Testis (tissue), 3 donors: ENCODE results near the gene UBAC2. TPM values are rescaled to one million over a fixed set of nuclear protein-coding genes. Genes with fewer than 3 reads are reported as not detected.

Source experiments
- DNase-seq: peaks from one replicate; pipeline ENCODE4 v3.0.0-alpha.2; 2019
- H3K27ac ChIP-seq, 2 donors: fragments of 200-600 bp; sonication (generic); one replicate each; pipeline ENCODE4 v1.5.1; 2019
- H3K27me3 ChIP-seq: fragments of 200-600 bp; sonication (generic); one replicate; pipeline ENCODE4 v1.5.1; 2019
- H3K36me3 ChIP-seq: fragments of 200-600 bp; sonication (generic); one replicate; pipeline ENCODE4 v1.5.1; 2017; ENCODE audit warnings: low read depth; ENCODE audit errors: missing control alignments
- H3K4me1 ChIP-seq: fragments of 200-600 bp; sonication (generic); one replicate; pipeline ENCODE4 v1.5.1; 2019
- H3K4me3 ChIP-seq, 2 donors: fragments of 200-600 bp; sonication (generic); one replicate each; pipeline ENCODE4 v1.5.1; 2017 to 2019
- H3K9me3 ChIP-seq: fragments of 200-600 bp; sonication (generic); one replicate; pipeline ENCODE4 v1.5.1; 2017
- CTCF ChIP-seq, 3 experiments: fragments of 450-650 bp in 2 of 3; fragments of 200-600 bp in 1 of 3; sonication (generic) in 1 of 3; IDR thresholded peaks; one replicate each; pipeline ENCODE4 v1.5.1; 2016 to 2019; ENCODE audit warnings: antibody characterized with exemption in 3 of 3, mild to moderate bottlenecking in 2 of 3, moderate library complexity in 1 of 3
- POLR2A ChIP-seq: fragments of 450-650 bp; IDR thresholded peaks from one replicate; pipeline ENCODE4 v1.6.1; 2017; ENCODE audit warnings: antibody characterized with exemption, mild to moderate bottlenecking, moderate library complexity
- WGBS, 2 donors: methylation state at CpG; one replicate each; pipeline ENCODE4 v1.1.5; 2018; 5-methylcytosine and 5-hydroxymethylcytosine counted together
- intact Hi-C: fragments of 100-400 bp; cut with DNase I; formaldehyde crosslinking; loops from one replicate; pipeline ENCODE4 v1.15.1; 2023; ENCODE audit warnings: low total_unique reads
- polyA plus RNA-seq: library from polyadenylated mRNA; stranded (reverse); fragments of 350-450 nt; fragmentation: Illumina TruSeq; extraction: RNeasy Lipid Tissue Mini Kit (QIAGEN cat#74804); gene quantifications from one replicate; pipeline ENCODE4 v1.2.3, GENCODE V29; 2014; ENCODE audit warnings: low read depth, low replicate concordance; ENCODE audit not compliant: insufficient read depth
- total RNA-seq, 2 donors: library from RNA; depleted of rRNA; stranded (reverse); fragments of >200 nt; gene quantifications; one replicate each; pipeline ENCODE4 v1.2.3, GENCODE V29; 2016

UBAC2 gene
- total and polyA plus RNA-seq, 3 donors from 2014 or later: 85.5 to 147 (median 93.0) TPM

GRCh38 chr13:99307247-99307646 lies 106.6 kb downstream of the UBAC2 start, which contains the start of gene GPR183:
GPR183 (minus strand) TSS chr13:99307399; CDS start chr13:99296145, 11,254 bp downstream.
- DNase-seq: no peak
- H3K27me3 ChIP-seq: no peaks in the 10 kb centered on the region
- H3K4me1 ChIP-seq: no peaks in the 10 kb centered on the region
- no peak for TF ChIP-seq POLR2A
- no peak for TF ChIP-seq CTCF (IDR thresholded peaks at IDR 0.05)
- peak within 1 kb of the TSS in 1 of 2 donors; percentile 25 for H3K27ac ChIP-seq
- no peaks in the 10 kb centered on the region for H3K36me3 ChIP-seq
- no peak within 1 kb of the TSS for H3K4me3 ChIP-seq
- intact Hi-C loops: no loop called here
- 45 to 49% methylated on average over 4 of the region's 4 CpGs for WGBS, 2 donors
- H3K9me3 ChIP-seq: no peaks in the 10 kb centered on the region

- Histone ChIP-seq H3K9me3 (no peaks in the 10 kb centered on the region), H3K36me3 (no peaks in the 10 kb centered on the region), H3K4me1 (no peaks in the 10 kb centered on the region), H3K27me3 (no peaks in the 10 kb centered on the region), H3K4me3 (no peak overlapping the region), H3K27ac (peak overlapping the region in 1 of 2 donors; percentile 25)
- TF ChIP-seq CTCF (IDR thresholded peaks at IDR 0.05) (no peak), POLR2A (no peak)
- intact Hi-C loops: no loop called here
- DNase-seq: no peak
- 79 to 84% methylated on average over 6 of the region's 6 CpGs for WGBS, 2 donors
Observed at GRCh38 chr13:99307648-99308339, 107.1 kb downstream of the UBAC2 start.

- Histone ChIP-seq H3K9me3 (no peaks in the 10 kb centered on the region), H3K4me1 (no peaks in the 10 kb centered on the region), H3K36me3 (no peaks in the 10 kb centered on the region), H3K27ac (no peak overlapping the region), H3K4me3 (no peak overlapping the region), H3K27me3 (no peaks in the 10 kb centered on the region)
- intact Hi-C loops: no loop called here
- TF ChIP-seq POLR2A (no peak), CTCF (IDR thresholded peaks at IDR 0.05) (no peak)
- no peak for DNase-seq
- whole genome bisulfite sequencing, 2 donors: 59 to 80% methylated on average over 3 of the region's 3 CpGs
Observed at GRCh38 chr13:99308471-99309087, 107.9 kb downstream of the UBAC2 start.

- Histone ChIP-seq H3K4me1 (no peaks in the 10 kb centered on the region), H3K27me3 (no peaks in the 10 kb centered on the region), H3K4me3 (no peak overlapping the region), H3K9me3 (no peaks in the 10 kb centered on the region), H3K27ac (no peak overlapping the region), H3K36me3 (no peaks in the 10 kb centered on the region)
- 88 to 95% methylated on average over 4 of the region's 4 CpGs for WGBS, 2 donors
- intact Hi-C loops: no loop called here
- no peak for TF ChIP-seq POLR2A
- no peak for TF ChIP-seq CTCF (IDR thresholded peaks at IDR 0.05)
- no peak for DNase-seq
Observed at GRCh38 chr13:99310382-99311031, 109.9 kb downstream of the UBAC2 start.
